Germinal center (tissue), 1 donor: ENCODE measurements around the gene HOXC11.

Experiments
- DNase-seq: peaks from one replicate; pipeline ENCODE4 v3.0.0; 2012; ENCODE audit warnings: mixed read lengths, low spot score

HOXC11 gene

GRCh38 chr12:53956914-53957536 lies 15.9 kb upstream of the HOXC11 start:
- DNase-seq: no peak

DNA sequence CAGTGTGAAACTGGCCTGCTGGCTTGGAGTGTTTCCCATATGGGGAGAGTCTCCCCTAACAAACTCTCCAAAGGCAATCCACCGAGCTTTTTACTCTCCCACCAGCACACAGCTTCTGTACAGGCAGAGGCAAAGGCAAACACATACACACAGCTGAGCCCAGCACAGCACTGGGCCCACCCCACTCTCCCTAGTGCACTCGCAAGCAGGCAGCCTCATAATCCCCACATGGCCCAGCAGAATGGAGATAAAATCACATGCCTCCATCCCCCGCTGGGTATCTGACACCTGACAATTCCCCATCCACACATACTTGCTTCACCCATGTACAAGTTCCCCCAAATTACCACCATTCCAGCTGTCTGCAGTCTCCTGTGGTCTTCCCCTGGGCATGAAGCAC lies 14.8 kb upstream of the HOXC11 start:
- DNase-seq: no peak

DNA sequence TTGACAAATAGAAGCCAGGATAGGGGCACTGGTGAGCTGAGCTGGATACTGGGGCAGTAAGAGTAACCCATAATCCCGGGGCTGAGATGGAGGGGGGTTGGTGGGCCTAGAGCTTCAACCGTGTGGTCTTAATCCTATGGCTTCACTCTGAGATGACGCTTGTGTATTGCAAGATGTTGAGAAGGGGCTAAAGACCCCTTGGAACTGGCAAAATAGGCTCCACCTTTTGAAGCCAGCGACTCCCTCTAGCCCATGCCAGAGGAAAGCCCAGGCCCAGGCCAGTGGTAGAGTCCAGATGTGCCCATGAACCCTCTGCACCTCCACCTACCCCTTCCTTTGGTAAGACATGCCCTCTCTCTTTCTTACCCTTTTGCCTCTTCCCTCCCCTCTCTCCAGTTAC lies 13.6 kb upstream of the HOXC11 start:
- no peak for DNase-seq

GRCh38 chr12:53960187-53961024 lies 12.5 kb upstream of the HOXC11 start:
- DNase-seq: no peak

- no peak for DNase-seq
Observed at GRCh38 chr12:53961025-53961761, 11.7 kb upstream of the HOXC11 start.

- DNase-seq: no peak
Observed at GRCh38 chr12:53963005-53963404, 9.9 kb upstream of the HOXC11 start.

- DNase-seq: no peak
Observed at GRCh38 chr12:53963434-53964314, 9.3 kb upstream of the HOXC11 start.

- no peak for DNase-seq
Observed at GRCh38 chr12:53964315-53964713, 8.6 kb upstream of the HOXC11 start.

DNA sequence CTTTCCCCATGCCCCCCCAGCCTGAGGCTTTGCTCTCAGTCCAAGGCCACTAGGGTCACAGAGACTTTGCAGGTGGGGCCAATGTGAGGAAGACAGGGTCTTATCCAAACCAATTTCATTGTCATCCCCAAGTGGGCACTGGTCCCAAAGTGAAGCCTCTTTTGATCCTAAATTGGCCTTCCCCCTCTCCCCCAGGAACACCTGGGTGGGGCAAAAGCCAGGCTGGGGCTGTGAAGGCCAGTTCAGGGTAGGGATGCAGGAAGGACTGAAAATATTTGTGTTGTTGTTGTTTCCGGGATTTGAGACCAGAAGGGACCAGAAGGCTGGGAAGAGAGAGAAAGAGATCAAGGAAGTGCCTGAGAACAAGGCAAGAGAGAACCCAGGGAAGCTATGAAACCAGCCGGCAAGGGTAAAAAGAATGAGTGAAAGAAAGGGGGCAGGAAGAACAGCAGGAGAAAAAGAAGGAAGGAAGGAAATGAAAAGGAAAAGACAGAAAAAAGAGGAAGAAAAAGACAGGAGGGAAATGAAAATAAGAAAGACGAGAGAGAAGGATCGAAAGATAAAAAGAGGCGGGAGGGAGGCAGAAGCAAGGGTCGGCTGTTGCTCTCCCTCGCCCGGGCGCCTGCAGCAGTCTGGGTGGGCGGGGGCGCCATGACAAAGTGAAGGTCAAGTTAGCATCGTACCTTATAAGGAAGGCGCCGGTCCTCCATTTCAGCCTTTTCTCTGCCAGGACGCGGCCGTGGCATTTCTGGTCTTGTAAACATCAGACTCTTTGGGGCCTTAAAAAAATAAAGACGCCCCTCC lies 7.4 kb upstream of the HOXC11 start:
- no peak for DNase-seq

GRCh38 chr12:53966085-53966384 lies 6.9 kb upstream of the HOXC11 start:
- no peak for DNase-seq

DNA sequence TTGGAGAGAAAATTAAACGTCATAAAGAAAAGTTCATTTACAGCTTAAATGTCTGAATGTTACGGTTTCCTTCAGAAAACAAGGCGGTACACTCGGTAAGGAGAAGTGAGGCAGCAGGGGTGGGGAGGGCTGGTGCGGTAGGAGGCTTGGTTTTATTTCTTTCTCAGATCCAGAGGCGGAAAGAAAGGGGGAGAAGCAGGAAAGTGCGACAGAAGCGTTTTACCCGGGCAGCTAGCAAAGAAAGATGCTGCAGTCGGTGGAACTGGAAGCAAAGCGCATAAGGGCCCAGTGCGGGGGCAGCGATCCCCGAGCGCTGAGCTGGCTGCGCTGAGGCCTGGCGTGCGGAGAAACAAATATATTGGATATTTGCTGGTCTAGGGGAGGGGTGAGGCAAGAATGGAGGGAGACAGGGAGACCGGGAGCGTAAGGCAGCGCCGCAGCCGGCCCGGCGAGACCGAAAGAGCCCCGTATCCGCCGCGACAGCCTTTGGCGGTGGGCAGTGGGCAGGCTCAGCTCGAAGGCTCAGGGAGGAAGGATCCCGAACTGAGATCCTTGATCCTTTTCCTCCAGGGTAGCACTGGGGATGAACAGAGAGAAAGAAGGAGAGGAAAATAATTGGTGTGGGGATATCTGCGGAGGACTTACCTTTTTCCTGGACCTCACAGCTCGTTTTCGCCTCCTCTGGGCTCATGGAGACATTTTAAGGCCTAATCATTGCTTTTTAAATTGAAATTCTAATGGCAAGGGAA lies 6.4 kb upstream of the HOXC11 start:
- DNase-seq: no peak

DNA sequence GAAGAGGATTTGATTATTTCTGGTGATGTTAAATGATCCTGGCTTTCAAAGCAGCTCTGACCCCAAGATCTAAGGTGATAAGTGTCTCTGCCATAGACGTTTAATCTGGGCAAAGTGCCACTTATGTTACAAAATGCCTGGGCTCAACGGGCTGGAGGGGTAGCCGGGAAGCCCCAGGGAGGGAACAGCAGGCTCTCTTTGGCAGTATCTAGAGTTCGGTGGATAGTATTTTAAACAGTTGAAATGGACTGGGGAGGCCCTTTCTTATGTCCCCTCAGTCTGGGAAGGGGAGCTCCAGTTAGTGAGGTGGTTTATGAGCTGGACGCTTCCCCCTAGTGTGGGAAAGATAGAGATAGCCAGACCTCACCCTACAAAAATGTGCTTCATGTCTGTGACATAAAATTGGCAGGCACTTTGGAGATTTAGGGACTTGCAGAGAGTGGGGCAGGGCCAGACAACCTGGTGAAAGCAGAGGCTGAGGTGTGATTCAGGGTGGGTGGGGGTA lies 5.5 kb upstream of the HOXC11 start:
- DNase-seq: no peak

DNA sequence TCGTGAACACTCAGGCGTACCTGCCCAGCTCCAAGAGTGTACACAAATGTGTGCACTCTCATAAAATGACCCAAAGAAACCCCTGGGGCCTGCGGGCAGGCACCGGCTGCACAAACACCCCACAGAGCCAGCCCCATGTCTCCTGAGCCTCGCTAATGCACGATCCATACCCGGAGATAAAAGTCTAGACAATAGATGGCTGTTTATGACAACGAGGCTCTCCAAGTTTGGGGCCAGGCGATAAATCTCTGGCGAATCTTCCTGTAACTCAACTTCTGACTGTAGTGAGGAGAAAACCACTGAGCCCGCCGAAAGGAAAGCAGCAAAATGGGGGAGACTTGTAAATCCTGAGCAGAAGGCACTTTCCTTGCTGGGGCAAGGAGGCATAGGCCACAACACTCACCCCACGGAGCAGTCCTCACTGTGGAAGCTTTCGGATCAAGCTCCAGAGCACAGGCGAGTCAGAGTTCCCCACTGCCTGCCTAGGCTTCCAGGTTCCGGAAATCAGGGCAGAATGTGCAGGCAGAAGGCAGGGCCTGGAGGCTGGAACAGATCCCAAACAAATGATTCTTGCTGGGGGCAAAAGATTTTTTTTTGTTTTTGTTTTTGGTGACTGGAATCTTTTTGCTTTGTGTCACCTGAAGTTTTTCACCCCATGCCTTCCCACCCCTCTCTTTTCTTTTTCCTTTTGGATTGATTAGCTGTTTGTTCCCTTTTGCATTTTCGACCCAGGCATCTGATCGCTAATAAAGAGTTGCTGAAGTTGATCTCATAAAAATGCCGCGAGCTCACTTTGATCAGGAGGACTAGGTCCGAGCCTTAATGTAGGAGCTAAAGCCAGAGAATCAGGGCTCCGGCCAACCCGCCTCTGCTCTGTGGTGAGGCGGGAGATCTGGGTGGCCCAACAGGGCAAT lies 4.5 kb upstream of the HOXC11 start:
- DNase-seq: no peak

DNA sequence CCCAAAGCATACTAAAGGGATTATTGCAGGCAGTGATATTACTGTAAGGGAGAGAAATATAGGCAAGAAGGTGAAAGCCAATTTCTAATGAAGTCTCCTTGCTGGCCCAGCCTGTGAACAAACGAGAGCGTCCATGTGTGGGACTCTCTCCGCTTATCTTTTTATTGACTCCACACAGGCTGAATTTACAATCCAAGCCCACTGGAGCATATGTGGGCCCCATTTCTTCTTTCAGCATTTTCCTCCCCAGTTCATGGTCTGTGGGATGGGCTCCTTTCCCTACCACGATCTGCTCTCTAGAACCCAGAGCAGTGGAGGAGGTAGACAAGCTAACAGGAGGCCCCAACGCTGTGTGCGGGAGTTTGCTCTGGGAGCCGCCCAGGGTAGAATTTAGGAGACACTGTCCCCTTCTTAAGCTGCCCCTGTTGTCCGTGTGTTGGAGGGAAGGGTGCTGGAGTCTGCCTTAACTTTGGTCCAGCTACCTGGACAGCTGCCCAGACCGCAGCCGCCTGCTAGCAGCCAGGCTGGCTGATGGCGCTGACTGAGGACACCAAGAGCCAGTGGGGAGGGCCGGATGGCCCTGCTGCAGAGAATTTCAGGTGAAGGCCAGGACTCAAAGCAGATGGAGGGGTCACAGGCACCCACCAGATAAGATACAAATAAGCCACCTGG lies 3.2 kb upstream of the HOXC11 start:
- DNase-seq: no peak

DNA sequence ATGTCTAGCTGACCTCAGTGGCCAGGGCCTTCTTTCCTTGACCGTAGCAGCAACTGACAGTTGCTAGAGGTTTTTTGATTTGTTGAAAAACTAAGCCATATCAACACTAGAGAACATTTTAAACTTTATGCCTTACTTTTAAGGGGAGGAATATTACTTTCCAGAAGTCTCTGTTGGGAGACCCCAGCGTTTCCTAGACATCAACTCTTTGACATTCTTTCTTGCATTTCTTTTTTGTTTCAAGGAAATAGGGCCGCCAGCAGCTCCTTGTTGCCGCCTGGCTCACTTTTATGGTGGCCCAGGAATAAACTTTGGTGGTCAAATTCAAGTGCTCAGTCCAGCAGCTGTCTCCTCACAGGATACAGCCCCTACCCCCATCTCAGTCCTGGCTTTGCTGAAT lies 2.5 kb upstream of the HOXC11 start:
- no peak for DNase-seq

- no peak for DNase-seq
Observed at GRCh38 chr12:53971129-53971528, 1.8 kb upstream of the HOXC11 start.

GRCh38 chr12:53971686-53972085 lies 1.2 kb upstream of the HOXC11 start:
- no peak for DNase-seq

GRCh38 chr12:53972152-53972702 lies 699 bp upstream of the HOXC11 start:
- DNase-seq: no peak
